ENCODE data around the gene DCLK1. TPM values are rescaled to one million over a fixed set of nuclear protein-coding genes. Genes with fewer than 3 reads are reported as not detected.

The DCLK1 gene
- total RNA-seq, 1 donor from 2014 or later, result 6.4 TPM

DNA sequence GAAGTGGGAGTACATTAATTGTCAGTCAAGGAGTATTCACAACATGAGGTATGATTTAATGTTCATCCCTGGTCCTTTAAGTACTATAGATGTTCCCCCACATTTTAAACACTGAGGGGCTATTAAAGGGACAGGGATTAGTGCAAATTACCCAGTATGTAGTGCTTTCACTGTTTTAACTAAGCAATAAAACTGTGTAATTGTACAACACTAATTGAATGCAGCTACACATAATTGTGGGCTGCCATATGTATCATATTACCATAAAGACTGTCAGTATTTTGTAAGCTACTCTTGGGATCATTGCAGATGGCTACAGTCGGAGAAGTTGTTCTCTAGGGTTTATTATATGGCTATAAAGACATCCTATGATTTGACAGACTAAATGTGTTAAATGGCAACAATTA is 316.6 kb downstream of the DCLK1 start:
- no peak overlapping the region for H3K9ac ChIP-seq
- TF ChIP-seq, protein P1, sequence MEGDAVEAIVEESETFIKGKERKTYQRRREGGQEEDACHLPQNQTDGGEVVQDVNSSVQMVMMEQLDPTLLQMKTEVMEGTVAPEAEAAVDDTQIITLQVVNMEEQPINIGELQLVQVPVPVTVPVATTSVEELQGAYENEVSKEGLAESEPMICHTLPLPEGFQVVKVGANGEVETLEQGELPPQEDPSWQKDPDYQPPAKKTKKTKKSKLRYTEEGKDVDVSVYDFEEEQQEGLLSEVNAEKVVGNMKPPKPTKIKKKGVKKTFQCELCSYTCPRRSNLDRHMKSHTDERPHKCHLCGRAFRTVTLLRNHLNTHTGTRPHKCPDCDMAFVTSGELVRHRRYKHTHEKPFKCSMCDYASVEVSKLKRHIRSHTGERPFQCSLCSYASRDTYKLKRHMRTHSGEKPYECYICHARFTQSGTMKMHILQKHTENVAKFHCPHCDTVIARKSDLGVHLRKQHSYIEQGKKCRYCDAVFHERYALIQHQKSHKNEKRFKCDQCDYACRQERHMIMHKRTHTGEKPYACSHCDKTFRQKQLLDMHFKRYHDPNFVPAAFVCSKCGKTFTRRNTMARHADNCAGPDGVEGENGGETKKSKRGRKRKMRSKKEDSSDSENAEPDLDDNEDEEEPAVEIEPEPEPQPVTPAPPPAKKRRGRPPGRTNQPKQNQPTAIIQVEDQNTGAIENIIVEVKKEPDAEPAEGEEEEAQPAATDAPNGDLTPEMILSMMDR (IDR thresholded peaks at IDR 0.05), result no peak
- TF ChIP-seq EZH2phosphoT487 (IDR thresholded peaks at IDR 0.05), result no peak
- Mint-ChIP-seq H3K36me3 (peaks cover 2% of the 10 kb centered on the region), H3K27ac (no peak overlapping the region), H3K4me3 (no peak overlapping the region), H3K4me1 (peaks cover 7% of the 10 kb centered on the region), H3K9me3 (no peaks in the 10 kb centered on the region), H3K27me3 (ENCODE audit: insufficient read depth, low read depth) (peaks cover 4% of the 10 kb centered on the region)
- H3K79me2 ChIP-seq (ENCODE audit: low read depth), result no peaks in the 10 kb centered on the region
- no peak for DNase-seq (ENCODE audit: low spot score)
- no peaks in the 10 kb centered on the region for H3K27me3 ChIP-seq
- H3K4me1 ChIP-seq, result no peaks in the 10 kb centered on the region
- H3K4me2 ChIP-seq, result no peak overlapping the region
- no peak overlapping the region for H2AFZ ChIP-seq (replicated peaks)
- H4K20me1 ChIP-seq (ENCODE audit: low read depth), result no peaks in the 10 kb centered on the region
- no peaks in the 10 kb centered on the region for H3K36me3 ChIP-seq
- H3F3A ChIP-seq (ENCODE audit: low read depth), result no peaks in the 10 kb centered on the region
- H3K4me3 ChIP-seq, result no peak overlapping the region
- H3K27ac ChIP-seq, result no peak overlapping the region
- H3K9me3 ChIP-seq (ENCODE audit: low read depth), result no peaks in the 10 kb centered on the region

DNA sequence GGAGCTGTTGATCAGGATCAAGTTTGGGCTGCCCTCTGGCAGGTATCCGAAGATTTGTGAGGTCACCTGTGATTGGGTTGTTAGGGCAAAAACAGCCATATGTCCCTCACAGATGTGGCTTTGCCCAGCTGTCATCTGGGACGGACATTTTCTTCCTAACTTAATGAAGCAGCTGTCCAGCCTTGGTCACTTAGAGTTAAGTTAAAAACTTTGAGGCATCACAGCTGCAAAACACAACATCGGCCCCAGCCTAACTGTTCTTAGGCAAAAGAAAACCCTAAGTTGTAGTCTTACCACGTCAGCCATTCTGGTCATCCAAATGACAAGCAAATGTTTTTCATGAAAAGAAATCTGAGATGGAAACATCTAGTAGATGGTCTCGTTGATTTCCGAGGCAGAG is 318.4 kb downstream of the DCLK1 start:
- H3K9me3 Mint-ChIP-seq, result no peaks in the 10 kb centered on the region
- Histone ChIP-seq H3K27me3 (no peaks in the 10 kb centered on the region), H2AFZ (replicated peaks) (no peak overlapping the region), H3K36me3 (no peaks in the 10 kb centered on the region), H3K4me1 (no peaks in the 10 kb centered on the region), H4K20me1 (ENCODE audit: low read depth) (no peaks in the 10 kb centered on the region), H3K27ac (no peak overlapping the region), H3K9ac (no peak overlapping the region), H3K79me2 (ENCODE audit: low read depth) (no peaks in the 10 kb centered on the region), H3K9me3 (ENCODE audit: low read depth) (no peaks in the 10 kb centered on the region), H3K4me3 (no peak overlapping the region), H3F3A (ENCODE audit: low read depth) (no peaks in the 10 kb centered on the region), H3K4me2 (no peak overlapping the region)
- H3K4me1 Mint-ChIP-seq, result peaks cover 9% of the 10 kb centered on the region
- H3K4me3 Mint-ChIP-seq, result no peak overlapping the region
- peaks cover 4% of the 10 kb centered on the region for H3K27me3 Mint-ChIP-seq (ENCODE audit: insufficient read depth, low read depth)
- H3K27ac Mint-ChIP-seq, result no peak overlapping the region
- TF ChIP-seq EZH2phosphoT487 (IDR thresholded peaks at IDR 0.05) (no peak), EZH2 (IDR thresholded peaks at IDR 0.05) (no peak)
- TF ChIP-seq, protein P1 (IDR thresholded peaks at IDR 0.05), result no peak
- peaks cover 2% of the 10 kb centered on the region for H3K36me3 Mint-ChIP-seq
- no peak for DNase-seq (ENCODE audit: low spot score)

DNA sequence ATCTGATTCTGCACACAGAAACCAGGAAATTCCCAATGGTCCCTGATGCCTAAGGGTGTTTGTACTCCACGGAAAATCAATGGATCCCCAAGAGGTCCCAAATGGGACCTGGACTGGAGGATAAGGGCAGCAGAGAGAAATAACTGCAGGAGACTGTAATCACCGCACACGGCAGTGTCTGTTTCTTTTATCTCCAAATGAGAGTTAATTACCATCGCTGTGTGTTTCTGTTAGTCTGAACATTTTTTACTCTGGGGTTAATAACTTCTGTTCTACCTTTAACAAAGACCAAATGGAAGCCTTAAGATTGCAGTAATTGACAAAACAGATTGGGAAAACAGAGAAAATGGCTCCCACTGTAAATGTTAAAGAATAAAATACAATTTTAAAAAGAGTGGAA is 320.9 kb downstream of the DCLK1 start:
- Histone ChIP-seq H3K27me3 (no peaks in the 10 kb centered on the region), H2AFZ (replicated peaks) (peak overlapping the region; percentile 37), H3K4me1 (no peaks in the 10 kb centered on the region), H3K27ac (peak overlapping the region; percentile 34), H3F3A (ENCODE audit: low read depth) (no peaks in the 10 kb centered on the region), H3K79me2 (ENCODE audit: low read depth) (no peaks in the 10 kb centered on the region), H4K20me1 (ENCODE audit: low read depth) (no peaks in the 10 kb centered on the region), H3K36me3 (no peaks in the 10 kb centered on the region), H3K4me2 (no peak overlapping the region), H3K9me3 (ENCODE audit: low read depth) (no peaks in the 10 kb centered on the region), H3K4me3 (no peak overlapping the region), H3K9ac (no peak overlapping the region)
- peaks cover 2% of the 10 kb centered on the region for H3K36me3 Mint-ChIP-seq
- H3K4me3 Mint-ChIP-seq, result no peak overlapping the region
- TF ChIP-seq EZH2phosphoT487 (IDR thresholded peaks at IDR 0.05) (no peak), EZH2 (IDR thresholded peaks at IDR 0.05) (no peak)
- TF ChIP-seq, protein P1 (IDR thresholded peaks at IDR 0.05), result no peak
- no peaks in the 10 kb centered on the region for H3K9me3 Mint-ChIP-seq
- no peak for DNase-seq (ENCODE audit: low spot score)
- H3K27me3 Mint-ChIP-seq (ENCODE audit: insufficient read depth, low read depth), result peaks cover 2% of the 10 kb centered on the region
- no peak overlapping the region for H3K27ac Mint-ChIP-seq
- peaks cover 9% of the 10 kb centered on the region for H3K4me1 Mint-ChIP-seq
